Measurements from ENCODE around the gene CHCHD5. TPM values are rescaled to one million over a fixed set of nuclear protein-coding genes. Genes with fewer than 3 reads are reported as not detected.
A peak's percentile ranks its signal among the peaks of the same experiment; 100 is the strongest.

The CHCHD5 gene
- total and polyA plus RNA-seq, 2 donors from 2014 or later, result 39.6 to 104 TPM

- Histone ChIP-seq H3K4me3 (ENCODE audit: low read length in 3 of 3) (no peak overlapping the region), H3K27me3 (ENCODE audit: control insufficient read depth, insufficient read depth, low read length) (no peaks in the 10 kb centered on the region), H3K4me1 (ENCODE audit: control insufficient read depth in 2 of 3, insufficient read depth in 2 of 3, low read depth in 1 of 3, low read length in 3 of 3) (peaks cover 0 to 3% (median 0%) of the 10 kb centered on the region in 3 donors), H3K27ac (ENCODE audit: low read depth in 2 of 2, low read length in 2 of 2) (no peak overlapping the region), H3K9ac (ENCODE audit: low read length in 3 of 3) (no peak overlapping the region), H3K9me3 (ENCODE audit: control insufficient read depth in 2 of 3, insufficient read depth in 1 of 3, low read length in 3 of 3) (no peaks in the 10 kb centered on the region), H3K36me3 (ENCODE audit: control insufficient read depth in 2 of 3, insufficient read depth in 3 of 3, low read length in 3 of 3) (no peaks in the 10 kb centered on the region)
- intact Hi-C loops (cut with DNase I), result no loop called here
- TF ChIP-seq, protein P1, sequence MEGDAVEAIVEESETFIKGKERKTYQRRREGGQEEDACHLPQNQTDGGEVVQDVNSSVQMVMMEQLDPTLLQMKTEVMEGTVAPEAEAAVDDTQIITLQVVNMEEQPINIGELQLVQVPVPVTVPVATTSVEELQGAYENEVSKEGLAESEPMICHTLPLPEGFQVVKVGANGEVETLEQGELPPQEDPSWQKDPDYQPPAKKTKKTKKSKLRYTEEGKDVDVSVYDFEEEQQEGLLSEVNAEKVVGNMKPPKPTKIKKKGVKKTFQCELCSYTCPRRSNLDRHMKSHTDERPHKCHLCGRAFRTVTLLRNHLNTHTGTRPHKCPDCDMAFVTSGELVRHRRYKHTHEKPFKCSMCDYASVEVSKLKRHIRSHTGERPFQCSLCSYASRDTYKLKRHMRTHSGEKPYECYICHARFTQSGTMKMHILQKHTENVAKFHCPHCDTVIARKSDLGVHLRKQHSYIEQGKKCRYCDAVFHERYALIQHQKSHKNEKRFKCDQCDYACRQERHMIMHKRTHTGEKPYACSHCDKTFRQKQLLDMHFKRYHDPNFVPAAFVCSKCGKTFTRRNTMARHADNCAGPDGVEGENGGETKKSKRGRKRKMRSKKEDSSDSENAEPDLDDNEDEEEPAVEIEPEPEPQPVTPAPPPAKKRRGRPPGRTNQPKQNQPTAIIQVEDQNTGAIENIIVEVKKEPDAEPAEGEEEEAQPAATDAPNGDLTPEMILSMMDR (IDR thresholded peaks at IDR 0.05; ENCODE audit: borderline replicate concordance, extremely low read depth, insufficient read depth), result no peak
- FAIRE-seq (no peak), DNase-seq (no peak)
These were observed 37.5 kb downstream of the CHCHD5 start for GRCh38 chr2:112621790-112622527.

DNA sequence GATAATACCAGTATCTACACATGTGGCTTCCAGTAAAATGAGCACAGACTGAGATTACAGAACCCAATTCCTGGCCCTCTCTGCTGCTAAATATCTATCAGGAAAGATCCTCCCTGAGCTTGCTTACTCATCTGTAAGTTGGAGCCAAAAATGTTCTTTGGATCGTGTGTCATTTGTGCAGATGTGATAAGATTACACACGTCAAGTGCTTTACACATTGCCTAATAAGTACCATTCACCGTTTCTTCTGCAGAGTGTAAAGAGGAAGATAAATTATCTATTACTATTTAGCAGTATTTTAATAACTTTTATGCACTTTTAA is 38.1 kb downstream of the CHCHD5 start:
- Histone ChIP-seq H3K4me1 (ENCODE audit: control insufficient read depth in 2 of 3, insufficient read depth in 2 of 3, low read depth in 1 of 3, low read length in 3 of 3) (peaks cover 0 to 3% (median 0%) of the 10 kb centered on the region in 3 donors), H3K4me3 (ENCODE audit: low read length in 3 of 3) (no peak overlapping the region), H3K36me3 (ENCODE audit: control insufficient read depth in 2 of 3, insufficient read depth in 3 of 3, low read length in 3 of 3) (no peaks in the 10 kb centered on the region), H3K27me3 (ENCODE audit: control insufficient read depth, insufficient read depth, low read length) (no peaks in the 10 kb centered on the region), H3K9me3 (ENCODE audit: control insufficient read depth in 2 of 3, insufficient read depth in 1 of 3, low read length in 3 of 3) (no peaks in the 10 kb centered on the region), H3K9ac (ENCODE audit: low read length in 3 of 3) (no peak overlapping the region), H3K27ac (ENCODE audit: low read depth in 2 of 2, low read length in 2 of 2) (no peak overlapping the region)
- intact Hi-C loops (cut with DNase I), result no loop called here
- DNase-seq, result no peak
- TF ChIP-seq, protein P1 (IDR thresholded peaks at IDR 0.05; ENCODE audit: borderline replicate concordance, extremely low read depth, insufficient read depth), result no peak
- no peak for FAIRE-seq

DNA sequence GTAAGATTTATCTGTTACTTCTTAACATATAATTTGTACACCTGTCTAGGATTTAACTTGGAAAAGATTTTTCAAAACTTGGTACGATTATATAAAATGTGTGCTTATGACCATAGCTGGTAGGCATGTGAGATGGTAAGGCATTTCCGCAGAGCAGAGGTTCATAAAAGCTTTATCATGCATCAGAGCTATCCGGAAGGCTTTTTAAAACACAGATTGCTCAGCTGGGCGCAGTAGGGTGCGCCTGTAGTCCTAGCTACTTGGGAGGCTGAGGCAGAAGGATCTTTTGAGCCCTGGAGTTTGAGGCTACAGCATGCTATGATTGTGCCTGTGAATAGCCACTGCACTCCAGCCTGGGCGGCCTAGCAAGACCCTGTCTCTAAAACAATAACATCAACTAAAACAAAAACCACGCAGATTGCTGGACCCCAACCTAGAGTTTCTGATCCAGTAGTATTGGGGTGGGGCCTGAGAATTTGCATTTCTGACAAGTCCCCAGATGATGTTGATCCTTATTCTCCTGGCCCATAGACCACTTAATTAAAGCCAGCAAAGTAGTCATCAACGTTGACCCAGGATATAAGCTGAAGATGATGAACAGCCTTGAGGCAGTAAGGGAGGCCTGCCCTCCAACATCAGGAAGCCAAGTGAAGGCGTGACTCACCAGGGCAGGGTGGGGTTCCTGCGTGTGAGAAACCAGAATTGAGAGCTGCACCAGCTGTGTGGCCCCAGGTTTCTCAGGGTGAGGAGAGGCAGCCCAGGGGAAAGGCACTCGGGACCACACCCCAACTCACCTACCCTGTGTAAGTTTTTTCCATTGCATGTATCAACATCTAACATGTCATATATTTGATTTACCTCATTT is 39.7 kb downstream of the CHCHD5 start:
- FAIRE-seq (no peak), DNase-seq (peak in 1 of 5 donors; percentile 75)
- H3K27ac ChIP-seq (ENCODE audit: low read depth in 2 of 2, low read length in 2 of 2), result no peak overlapping the region
- peaks cover 0 to 3% (median 0%) of the 10 kb centered on the region in 3 donors for H3K4me1 ChIP-seq (ENCODE audit: control insufficient read depth in 2 of 3, insufficient read depth in 2 of 3, low read depth in 1 of 3, low read length in 3 of 3)
- TF ChIP-seq, protein P1 (IDR thresholded peaks at IDR 0.05; ENCODE audit: borderline replicate concordance, extremely low read depth, insufficient read depth), result no peak
- no peaks in the 10 kb centered on the region for H3K27me3 ChIP-seq (ENCODE audit: control insufficient read depth, insufficient read depth, low read length)
- H3K4me3 ChIP-seq (ENCODE audit: low read length in 3 of 3), result no peak overlapping the region
- H3K9ac ChIP-seq (ENCODE audit: low read length in 3 of 3), result no peak overlapping the region
- H3K36me3 ChIP-seq (ENCODE audit: control insufficient read depth in 2 of 3, insufficient read depth in 3 of 3, low read length in 3 of 3), result no peaks in the 10 kb centered on the region
- H3K9me3 ChIP-seq (ENCODE audit: control insufficient read depth in 2 of 3, insufficient read depth in 1 of 3, low read length in 3 of 3), result no peaks in the 10 kb centered on the region
- intact Hi-C loops (cut with DNase I), result no loop called here

Measured in kidney (tissue), 14 donors.